ENCODE measurements around the gene CHRNB1. TPM values are rescaled to one million over a fixed set of nuclear protein-coding genes. Genes with fewer than 3 reads are reported as not detected.
A peak's percentile ranks its signal among the peaks of the same experiment; 100 is the strongest.

Gene CHRNB1
- total RNA-seq, 8 experiments from 2014 or later: 2.2 to 13.0 (median 8.0) TPM

DNA sequence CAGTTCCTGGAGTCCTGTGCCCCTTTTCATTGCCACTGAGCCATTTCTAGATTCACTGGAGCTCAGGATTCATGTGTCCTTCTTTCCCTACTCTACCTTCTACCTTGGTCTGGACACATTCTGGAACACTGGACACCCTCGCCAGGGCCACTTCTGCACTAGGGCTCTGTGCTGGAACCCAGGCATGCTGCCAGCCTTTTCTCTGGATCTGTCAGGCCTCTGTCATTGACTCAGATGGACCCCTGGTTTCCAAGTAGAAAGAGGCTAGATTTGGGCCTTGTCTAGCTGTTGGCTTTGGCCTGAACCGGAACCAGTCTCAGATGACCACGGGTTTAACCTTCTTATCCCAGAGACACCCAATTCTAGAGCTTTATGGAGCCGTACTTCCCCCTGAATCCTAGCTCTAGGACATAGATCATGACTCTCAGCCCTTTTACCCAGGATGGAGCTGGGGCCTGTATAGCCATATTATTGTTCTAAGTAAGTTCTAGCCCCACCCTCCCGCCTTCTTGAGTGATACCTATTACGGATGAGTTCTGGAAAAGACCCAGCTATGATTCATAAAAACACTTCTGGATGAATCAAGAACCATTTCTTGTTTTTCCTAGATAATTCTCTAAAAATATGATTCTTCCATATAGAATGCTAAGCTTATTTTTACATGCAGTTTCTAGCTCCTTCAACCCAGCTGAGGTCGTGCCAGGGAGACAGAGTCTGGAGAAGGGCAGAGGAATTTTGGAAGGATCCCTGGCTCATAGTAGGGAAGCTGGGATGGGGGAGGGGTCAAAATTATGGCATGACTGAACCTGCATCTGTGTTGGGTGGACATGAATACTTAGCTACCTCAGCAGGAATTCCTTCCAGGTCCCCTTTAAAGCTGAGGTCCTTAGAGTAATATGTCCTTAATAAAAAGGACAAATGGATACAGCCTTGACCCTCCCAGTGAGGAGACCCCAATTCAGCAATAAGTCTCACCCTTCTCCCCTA, 1.1 kb upstream of the CHRNB1 start:
- Histone ChIP-seq H3K4me3 (no peak overlapping the region), H3K27ac (no peak overlapping the region), H3K4me1 (replicated peaks in 1 of 2) (peaks cover 14 to 29% of the 10 kb centered on the region in 2 donors)
- ATAC-seq (replicated peaks in 6 of 8): no peak
- in situ Hi-C loops (cut with MboI; ENCODE audit: low pct_unique_long_range_greater_than_20kb in 2 of 9, low sequenced_read_pairs in 9 of 9, unreplicated experiment in 9 of 9): no loop called here
- 47 to 100% (median 95%) methylated on average over 2 to 7 of the region's 7 CpGs for WGBS, 10 experiments

DNA sequence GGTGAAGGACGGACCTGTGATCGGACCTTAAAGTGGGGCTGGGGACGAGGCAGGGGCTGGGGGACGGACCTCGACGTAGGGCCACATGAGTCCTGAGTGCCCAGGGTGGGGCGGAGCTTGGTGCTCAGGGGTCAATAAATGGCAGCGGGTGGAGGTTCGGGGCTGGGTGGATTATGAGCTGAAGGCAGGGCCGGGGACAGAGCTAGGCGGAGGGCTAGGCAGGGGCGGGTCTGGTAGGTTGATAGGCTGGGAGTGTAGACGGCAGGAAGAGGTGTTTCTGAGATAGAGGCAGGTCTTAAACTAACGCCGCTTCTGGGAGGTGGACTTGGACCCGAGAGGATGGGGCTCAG, 733 bp downstream of the CHRNB1 start:
- peak overlapping the region in 1 of 5 donors; percentile 24 for H3K4me3 ChIP-seq
- peak in 5 of 8 experiments; percentile 0 to 74 (median 39) for ATAC-seq (replicated peaks in 6 of 8)
- H3K4me1 ChIP-seq (replicated peaks in 1 of 2): peaks cover 11 to 25% of the 10 kb centered on the region in 2 donors
- in situ Hi-C loops (cut with MboI; ENCODE audit: low pct_unique_long_range_greater_than_20kb in 2 of 9, low sequenced_read_pairs in 9 of 9, unreplicated experiment in 9 of 9): no loop called here
- WGBS, 10 experiments: 18% methylated on average over 3 of the region's 16 CpGs; no CpG with 5 or more reads in 9 of the 10 experiments
- peak overlapping the region in 1 of 2 donors; percentile 28 for H3K27ac ChIP-seq

DNA sequence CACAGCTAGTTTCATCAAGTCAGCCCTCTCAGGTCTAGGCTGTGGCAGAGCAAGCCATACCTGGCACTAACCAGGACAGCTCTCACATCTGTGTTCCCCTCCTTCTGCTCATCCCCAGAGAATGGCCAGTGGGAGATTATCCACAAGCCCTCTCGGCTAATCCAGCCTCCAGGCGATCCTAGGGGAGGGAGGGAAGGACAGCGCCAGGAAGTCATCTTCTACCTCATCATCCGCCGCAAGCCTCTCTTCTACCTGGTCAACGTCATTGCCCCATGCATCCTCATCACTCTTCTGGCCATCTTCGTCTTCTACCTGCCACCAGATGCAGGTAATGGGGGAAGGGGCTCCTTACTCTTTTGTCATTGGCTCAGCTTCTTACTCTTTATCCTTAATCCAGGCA, 3.6 kb downstream of the CHRNB1 start:
- H3K4me3 ChIP-seq: no peak overlapping the region
- no peak for ATAC-seq (replicated peaks in 6 of 8)
- H3K27ac ChIP-seq: no peak overlapping the region
- in situ Hi-C loops (cut with MboI; ENCODE audit: low pct_unique_long_range_greater_than_20kb in 2 of 9, low sequenced_read_pairs in 9 of 9, unreplicated experiment in 9 of 9): no loop called here
- WGBS, 10 experiments: 67 to 100% (median 98%) methylated on average over 1 to 4 of the region's 7 CpGs; no CpG with 5 or more reads in 6 of the 10 experiments
- peaks cover 3 to 14% of the 10 kb centered on the region in 2 donors for H3K4me1 ChIP-seq (replicated peaks in 1 of 2)

DNA sequence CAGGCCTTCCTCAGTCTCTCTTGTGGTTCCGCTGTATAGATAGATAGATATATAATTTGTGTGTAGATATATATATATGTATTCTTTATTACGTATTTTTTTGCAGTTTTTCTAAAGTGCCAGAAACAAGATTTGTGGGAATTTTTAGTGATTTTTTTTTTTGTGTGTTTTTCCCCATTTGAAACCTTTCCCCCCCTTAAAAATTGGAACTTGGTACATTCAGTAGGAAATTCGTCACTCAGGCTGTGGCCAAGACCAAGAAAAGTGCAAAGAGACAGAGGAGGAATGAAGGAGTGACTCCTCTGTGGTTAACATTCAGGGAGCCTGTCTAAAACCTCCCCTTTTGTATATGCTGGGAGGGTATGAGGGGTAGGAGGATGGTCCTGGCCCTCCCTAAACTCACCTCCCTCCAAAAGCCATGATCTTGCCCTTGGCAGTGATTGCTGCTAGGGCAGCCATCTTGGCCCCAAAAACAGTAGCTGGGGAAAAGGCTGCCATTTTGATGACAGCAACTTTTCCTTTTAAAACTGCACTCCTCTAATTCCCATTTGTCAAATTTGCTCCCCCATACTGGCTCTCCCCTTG, 15.2 kb downstream of the CHRNB1 start:
- 43 to 100% (median 90%) methylated on average over 1 to 3 of the region's 3 CpGs; no CpG with 5 or more reads in 1 of the 10 experiments for WGBS, 10 experiments
- no peak for ATAC-seq (replicated peaks in 6 of 8)
- in situ Hi-C loops (cut with MboI; ENCODE audit: low pct_unique_long_range_greater_than_20kb in 2 of 9, low sequenced_read_pairs in 9 of 9, unreplicated experiment in 9 of 9): no loop called here
- no peak overlapping the region for H3K27ac ChIP-seq
- H3K4me3 ChIP-seq: no peak overlapping the region
- H3K4me1 ChIP-seq (replicated peaks in 1 of 2): peaks cover 0 to 5% of the 10 kb centered on the region in 2 donors

DNA sequence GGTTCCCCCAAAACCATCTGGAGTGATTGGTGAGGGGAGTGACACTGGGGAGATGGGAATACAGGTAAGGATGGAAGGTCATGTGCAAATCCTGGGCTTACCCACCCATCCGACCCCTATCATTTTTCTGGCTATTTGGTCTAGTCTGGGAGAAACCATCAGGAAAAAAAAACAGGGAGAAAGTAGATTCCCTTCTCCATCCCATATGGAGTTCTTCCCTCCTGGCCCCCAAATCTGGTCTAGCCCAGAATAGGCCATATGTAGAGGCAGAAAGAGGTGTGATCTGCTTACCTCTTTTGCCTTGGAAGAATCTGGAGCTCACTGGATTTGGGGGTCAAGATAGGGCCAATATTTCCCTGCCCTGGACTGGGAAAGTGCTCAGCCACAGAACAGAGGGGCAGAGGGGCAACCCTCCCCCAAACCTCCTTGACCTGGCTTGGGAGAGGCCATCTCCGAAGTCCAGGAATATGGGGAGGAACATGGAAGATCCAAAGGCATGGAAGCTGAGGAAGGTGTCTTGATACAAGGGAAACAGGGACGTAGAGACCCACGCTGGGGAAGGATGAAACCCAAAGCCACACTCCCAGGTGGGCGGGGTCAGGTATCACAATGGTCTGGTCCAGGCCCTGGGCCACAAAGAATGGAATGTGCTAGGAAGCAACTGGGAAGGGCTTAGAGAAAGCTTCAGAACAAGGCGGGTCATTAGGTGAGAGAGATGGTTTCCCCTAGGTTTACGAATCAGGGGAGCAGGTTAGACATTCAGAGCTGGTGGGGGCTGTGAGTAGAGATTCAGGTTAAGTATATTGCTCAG, 16.2 kb downstream of the CHRNB1 start:
- Histone ChIP-seq H3K4me1 (replicated peaks in 1 of 2) (peaks cover 0 to 3% of the 10 kb centered on the region in 2 donors), H3K4me3 (no peak overlapping the region), H3K27ac (no peak overlapping the region)
- ATAC-seq (replicated peaks in 6 of 8): no peak
- WGBS, 10 experiments: 80 to 100% (median 94%) methylated on average over 1 to 6 of the region's 7 CpGs; no CpG with 5 or more reads in 1 of the 10 experiments
- in situ Hi-C loops (cut with MboI; ENCODE audit: low pct_unique_long_range_greater_than_20kb in 2 of 9, low sequenced_read_pairs in 9 of 9, unreplicated experiment in 9 of 9): no loop called here

DNA sequence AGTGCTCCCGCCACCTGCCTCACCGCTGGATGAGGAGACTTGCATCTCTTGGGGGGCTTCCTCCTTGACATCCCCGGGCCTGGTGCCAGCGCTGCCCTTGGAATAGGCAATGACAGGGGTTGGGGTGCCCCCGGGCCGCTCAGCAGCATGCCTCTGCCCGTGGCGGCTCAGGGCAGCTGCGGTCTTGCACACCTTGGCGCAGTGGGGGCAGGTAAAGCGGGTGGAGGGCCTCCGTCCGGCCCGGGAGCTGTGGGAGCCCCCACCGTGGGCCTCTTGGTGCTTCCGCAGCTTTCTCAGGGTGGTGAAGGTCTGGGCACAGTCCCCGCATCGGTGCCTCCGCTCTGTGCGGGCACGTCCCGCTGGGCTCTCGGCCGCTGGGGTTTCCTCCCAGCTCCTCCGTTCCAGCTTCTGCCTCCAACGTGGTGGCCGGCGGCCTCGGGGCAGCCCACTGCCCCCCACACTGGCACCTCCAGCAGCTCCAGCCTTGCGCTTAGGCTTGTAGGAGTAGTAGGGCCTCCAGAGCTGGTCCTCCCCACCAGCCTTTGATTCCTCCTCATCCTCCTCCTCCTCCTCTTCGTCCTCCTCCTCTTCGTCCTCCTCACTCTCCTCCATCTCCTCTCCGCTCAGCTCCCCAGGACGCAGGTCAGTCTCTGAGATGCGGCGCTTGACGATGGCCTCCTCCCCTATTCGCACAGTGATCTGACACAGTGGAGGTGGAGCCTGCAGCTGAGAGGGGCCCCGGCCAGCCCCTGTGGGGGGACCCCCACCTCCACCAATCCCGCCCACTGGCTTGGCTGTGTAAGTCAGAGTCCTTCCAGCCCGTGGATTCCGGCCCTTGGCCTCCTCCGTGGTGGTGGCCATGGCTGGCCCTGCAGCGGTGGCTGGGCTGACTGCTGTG, 17.9 kb downstream of the CHRNB1 start:
- ATAC-seq (replicated peaks in 6 of 8): peak in 5 of 8 experiments; percentile 49 to 62 (median 57)
- Histone ChIP-seq H3K27ac (no peak overlapping the region), H3K4me1 (replicated peaks in 1 of 2) (peaks cover 5 to 8% of the 10 kb centered on the region in 2 donors), H3K4me3 (no peak overlapping the region)
- 40 to 100% (median 95%) methylated on average over 1 to 6 of the region's 44 CpGs; no CpG with 5 or more reads in 5 of the 10 experiments for WGBS, 10 experiments
- in situ Hi-C loops (cut with MboI; ENCODE audit: low pct_unique_long_range_greater_than_20kb in 2 of 9, low sequenced_read_pairs in 9 of 9, unreplicated experiment in 9 of 9): no loop called here

DNA sequence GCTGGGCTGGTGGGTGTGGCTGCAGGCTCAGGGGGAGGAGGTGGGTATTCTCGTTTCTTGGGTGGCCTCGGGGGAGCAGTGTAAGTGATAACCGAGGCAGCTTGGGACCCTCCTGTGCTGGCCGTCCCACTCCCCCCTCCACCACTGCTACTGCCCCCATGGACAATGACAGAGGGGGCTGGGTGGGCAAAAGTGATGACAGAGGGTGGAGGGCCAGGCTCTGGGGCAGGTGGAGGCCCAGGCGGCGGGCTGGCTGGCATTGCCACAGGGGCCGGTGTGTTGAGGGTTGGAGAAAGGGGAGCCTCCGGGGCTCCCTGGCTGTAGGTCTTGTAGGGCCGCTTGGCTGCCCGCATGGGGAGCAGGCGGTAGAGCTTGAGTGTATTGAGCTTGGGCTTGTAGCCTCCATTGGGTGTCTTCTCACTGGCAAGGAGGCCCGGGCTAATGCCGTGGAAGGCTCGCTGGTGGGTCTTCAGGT, 18.5 kb downstream of the CHRNB1 start:
- Histone ChIP-seq H3K4me1 (replicated peaks in 1 of 2) (peaks cover 7 to 11% of the 10 kb centered on the region in 2 donors), H3K4me3 (no peak overlapping the region), H3K27ac (no peak overlapping the region)
- ATAC-seq (replicated peaks in 6 of 8): peak in 4 of 8 experiments; percentile 17 to 36 (median 30)
- 92 to 100% (median 97%) methylated on average over 2 to 3 of the region's 14 CpGs; no CpG with 5 or more reads in 6 of the 10 experiments for WGBS, 10 experiments
- in situ Hi-C loops (cut with MboI; ENCODE audit: low pct_unique_long_range_greater_than_20kb in 2 of 9, low sequenced_read_pairs in 9 of 9, unreplicated experiment in 9 of 9): no loop called here

DNA sequence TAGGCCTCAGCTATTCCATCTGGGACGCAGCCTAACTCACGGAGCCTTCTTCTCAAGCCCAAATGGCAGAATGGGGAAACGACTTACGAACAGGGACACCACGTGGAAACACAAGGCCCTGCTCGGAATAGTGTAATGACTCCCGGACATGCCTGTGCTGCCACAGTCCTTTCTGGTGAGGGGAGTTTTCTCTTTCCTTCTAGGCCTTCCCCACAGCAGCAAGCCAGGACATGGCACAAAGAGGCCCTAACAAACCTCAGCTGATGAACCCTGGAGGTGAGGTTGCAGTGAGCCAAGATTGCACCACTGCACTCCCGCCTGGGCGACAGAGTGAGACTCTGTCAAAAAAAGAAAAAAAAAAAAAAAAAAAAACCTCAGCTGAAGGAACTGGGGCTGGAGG, 19.2 kb downstream of the CHRNB1 start:
- peak in 1 of 8 experiments; percentile 3 for ATAC-seq (replicated peaks in 6 of 8)
- in situ Hi-C loops (cut with MboI; ENCODE audit: low pct_unique_long_range_greater_than_20kb in 2 of 9, low sequenced_read_pairs in 9 of 9, unreplicated experiment in 9 of 9): no loop called here
- H3K4me3 ChIP-seq: no peak overlapping the region
- 76 to 100% (median 94%) methylated on average over 2 to 8 of the region's 9 CpGs; no CpG with 5 or more reads in 5 of the 10 experiments for WGBS, 10 experiments
- peaks cover 7 to 11% of the 10 kb centered on the region in 2 donors for H3K4me1 ChIP-seq (replicated peaks in 1 of 2)
- no peak overlapping the region for H3K27ac ChIP-seq

DNA sequence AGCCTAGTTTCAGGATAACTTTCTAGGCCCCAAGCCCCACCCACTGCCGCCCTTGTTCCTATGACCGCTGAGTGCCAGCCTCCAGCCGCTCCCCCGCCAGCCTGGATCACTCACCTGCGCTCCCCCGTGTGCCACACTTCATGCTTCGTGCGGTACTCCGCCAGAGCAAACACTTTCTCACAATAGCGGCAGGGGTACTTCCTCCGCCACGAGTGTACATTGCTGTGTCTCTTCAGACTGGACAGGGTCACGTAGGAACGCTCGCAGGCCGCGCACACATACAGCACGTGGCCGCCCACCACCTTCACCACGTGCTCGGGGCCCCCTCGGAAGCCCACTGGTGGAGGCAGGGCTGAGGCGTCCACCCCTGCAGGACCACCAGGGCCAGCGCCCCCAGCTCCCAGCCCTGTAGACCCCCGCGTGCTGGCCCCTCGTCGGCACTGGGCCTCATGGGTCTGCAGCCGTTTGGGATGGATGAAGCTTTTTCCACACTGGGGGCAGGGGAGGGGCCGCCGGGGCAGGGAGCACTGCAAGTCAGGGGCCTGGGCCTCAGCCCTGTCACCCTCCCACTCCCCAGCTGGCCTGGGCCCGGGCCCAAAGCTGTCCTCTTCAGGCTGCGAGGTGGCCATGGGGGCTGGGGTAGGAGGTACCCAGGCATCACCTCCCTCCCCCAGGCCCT, 20.9 kb downstream of the CHRNB1 start:
- Histone ChIP-seq H3K27ac (no peak overlapping the region), H3K4me1 (replicated peaks in 1 of 2) (peaks cover 7 to 11% of the 10 kb centered on the region in 2 donors), H3K4me3 (no peak overlapping the region)
- peak in 2 of 8 experiments; percentile 8 to 10 for ATAC-seq (replicated peaks in 6 of 8)
- WGBS, 10 experiments: 80 to 100% (median 100%) methylated on average over 1 to 3 of the region's 33 CpGs; no CpG with 5 or more reads in 5 of the 10 experiments
- in situ Hi-C loops (cut with MboI; ENCODE audit: low pct_unique_long_range_greater_than_20kb in 2 of 9, low sequenced_read_pairs in 9 of 9, unreplicated experiment in 9 of 9): no loop called here

DNA sequence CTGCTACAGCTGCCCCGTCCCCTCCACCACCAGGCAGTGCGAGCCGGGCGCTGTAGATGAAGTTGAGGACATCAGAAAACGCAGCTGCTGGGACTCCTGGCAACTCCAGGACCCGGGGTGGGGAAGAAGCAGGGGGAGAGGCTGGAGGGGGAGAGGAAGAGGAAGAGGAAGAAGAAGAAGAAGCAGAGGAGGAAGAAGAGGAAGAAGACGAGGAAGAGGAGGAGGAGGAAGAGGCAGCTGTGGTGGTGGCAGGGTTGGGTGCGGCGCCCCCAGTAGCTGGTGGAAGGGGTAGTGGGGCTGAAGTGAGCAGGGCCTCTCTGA, 21.4 kb downstream of the CHRNB1 start:
- peaks cover 7 to 11% of the 10 kb centered on the region in 2 donors for H3K4me1 ChIP-seq (replicated peaks in 1 of 2)
- no peak overlapping the region for H3K27ac ChIP-seq
- no peak overlapping the region for H3K4me3 ChIP-seq
- in situ Hi-C loops (cut with MboI; ENCODE audit: low pct_unique_long_range_greater_than_20kb in 2 of 9, low sequenced_read_pairs in 9 of 9, unreplicated experiment in 9 of 9): no loop called here
- WGBS, 10 experiments: no CpG with 5 or more reads among the region's 9 CpGs
- no peak for ATAC-seq (replicated peaks in 6 of 8)

DNA sequence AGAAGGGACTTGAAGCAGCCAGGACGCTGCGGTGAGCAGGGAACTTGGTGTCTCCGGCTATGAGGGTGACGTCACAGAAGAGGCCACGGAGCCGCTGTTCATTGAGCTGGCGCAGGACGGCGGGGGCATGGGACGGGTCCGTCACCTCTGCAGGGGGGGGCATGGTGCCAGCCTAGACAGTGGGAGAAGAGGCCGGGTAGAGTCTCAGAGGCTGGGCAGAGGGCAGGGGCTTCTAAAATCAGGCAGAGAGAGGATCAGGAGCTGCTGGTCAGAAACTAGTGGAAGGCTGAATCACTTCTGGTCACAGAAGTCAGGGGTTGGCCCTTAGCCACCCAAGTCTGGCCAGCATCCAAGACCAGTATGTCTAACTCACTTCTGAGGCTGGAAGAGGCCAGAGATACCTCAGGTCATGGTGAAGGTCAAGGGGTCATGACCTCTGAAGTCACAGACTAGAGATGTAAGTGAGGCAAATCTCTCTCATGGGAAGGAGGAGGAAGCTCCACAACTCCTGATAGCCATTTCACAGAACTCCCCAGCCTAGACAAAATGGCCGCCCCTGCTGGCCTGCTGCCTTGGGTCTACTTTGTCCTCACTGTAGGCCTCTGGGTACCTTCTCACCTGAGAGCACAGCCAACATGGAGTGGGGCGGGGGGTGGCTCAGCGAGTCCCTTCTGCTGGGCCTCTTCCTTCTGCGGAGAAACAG, 21.9 kb downstream of the CHRNB1 start:
- in situ Hi-C loops (cut with MboI; ENCODE audit: low pct_unique_long_range_greater_than_20kb in 2 of 9, low sequenced_read_pairs in 9 of 9, unreplicated experiment in 9 of 9): no loop called here
- Histone ChIP-seq H3K4me3 (no peak overlapping the region), H3K27ac (peak overlapping the region in 1 of 2 donors; percentile 36), H3K4me1 (replicated peaks in 1 of 2) (peaks cover 7 to 11% of the 10 kb centered on the region in 2 donors)
- WGBS, 10 experiments: 60 to 100% (median 84%) methylated on average over 1 to 5 of the region's 16 CpGs; no CpG with 5 or more reads in 4 of the 10 experiments
- peak in 1 of 8 experiments; percentile 38 for ATAC-seq (replicated peaks in 6 of 8)
